Lung (tissue), 12 donors: ENCODE results near the gene MRGPRD. TPM values are rescaled to one million over a fixed set of nuclear protein-coding genes. Genes with fewer than 3 reads are reported as not detected.
A peak's percentile ranks its signal among the peaks of the same experiment; 100 is the strongest.

ENCODE experiments used
- ATAC-seq: fragments of 200-7000 bp; cut with Tn5 transposase; one replicate; pipeline ENCODE4 v1.9.1; 2020; ENCODE audit warnings: moderate number of reproducible peaks; ENCODE audit not compliant: insufficient read depth, low FRiP score
- DNase-seq, 3 donors: peaks; one replicate each; pipeline ENCODE4 v3.0.0-alpha.2; 2013 to 2017
- H3K27ac ChIP-seq, 2 donors: one replicate each; pipeline ENCODE4 v1.5.1; 2013; ENCODE audit warnings: mild to moderate bottlenecking in 2 of 2, moderate library complexity in 2 of 2, control low read depth in 1 of 2, inconsistent platforms in 1 of 2, low read depth in 1 of 2, low read length in 1 of 2
- H3K27me3 ChIP-seq, 3 donors: one replicate each; pipeline ENCODE4 v1.5.1; 2013; ENCODE audit warnings: low read length in 2 of 3; ENCODE audit not compliant: control insufficient read depth in 3 of 3, insufficient read depth in 3 of 3
- H3K36me3 ChIP-seq, 4 donors: one replicate each; pipeline ENCODE4 v1.5.1; 2013; ENCODE audit warnings: low read length in 4 of 4, mild to moderate bottlenecking in 1 of 4, moderate library complexity in 1 of 4; ENCODE audit not compliant: control insufficient read depth in 4 of 4, insufficient read depth in 4 of 4
- H3K4me1 ChIP-seq, 5 donors: one replicate each; pipeline ENCODE4 v1.5.1; 2013; ENCODE audit warnings: low read length in 5 of 5, mild to moderate bottlenecking in 2 of 5, moderate library complexity in 1 of 5; ENCODE audit not compliant: control insufficient read depth in 5 of 5, insufficient read depth in 5 of 5
- H3K4me3 ChIP-seq: one replicate; pipeline ENCODE4 v1.5.1; 2013; ENCODE audit warnings: mild to moderate bottlenecking, control low read depth, moderate library complexity
- H3K9ac ChIP-seq, 2 donors: one replicate each; pipeline ENCODE4 v1.5.1; 2013; ENCODE audit warnings: low read length in 2 of 2, control low read depth in 1 of 2; ENCODE audit not compliant: insufficient read depth in 1 of 2
- H3K9me3 ChIP-seq, 4 donors: one replicate each; pipeline ENCODE4 v1.5.1; 2013; ENCODE audit warnings: low read length in 3 of 4, mild to moderate bottlenecking in 1 of 4, moderate library complexity in 1 of 4; ENCODE audit not compliant: control insufficient read depth in 4 of 4, insufficient read depth in 3 of 4
- CTCF ChIP-seq: IDR thresholded peaks from 2 replicates; pipeline ENCODE4 v1.5.1; 2012; ENCODE audit warnings: mild to moderate bottlenecking; ENCODE audit errors: control extremely low read depth, extremely low read depth
- WGBS, 2 donors: extraction: QIAGEN DNeasy Blood & Tissue Kit; methylation state at CpG; one replicate each; pipeline ENCODE4 v1.1.7; 2013; 5-methylcytosine and 5-hydroxymethylcytosine counted together
- polyA plus RNA-seq, 2 donors: library from polyadenylated mRNA; stranded (reverse); fragments of 200-250 nt; gene quantifications; one replicate each; pipeline ENCODE4 v1.2.1, GENCODE V29; 2013
- total RNA-seq, 2 donors: library from RNA; depleted of rRNA in 1 of 2; stranded (reverse); fragments of >200 nt in 1 of 2; gene quantifications; one replicate each; pipeline ENCODE4 v1.2.1, GENCODE V29; 2014 to 2021
- donor health status: control.
- donor health status: control.
- donor health status: Bipolar disorder and iron deficiency.
- donor health status: healthy.
- donor health status: DM: yes; HTN: yes; CAD: no.

The MRGPRD gene
- total and polyA plus RNA-seq, 4 donors = not detected

DNA sequence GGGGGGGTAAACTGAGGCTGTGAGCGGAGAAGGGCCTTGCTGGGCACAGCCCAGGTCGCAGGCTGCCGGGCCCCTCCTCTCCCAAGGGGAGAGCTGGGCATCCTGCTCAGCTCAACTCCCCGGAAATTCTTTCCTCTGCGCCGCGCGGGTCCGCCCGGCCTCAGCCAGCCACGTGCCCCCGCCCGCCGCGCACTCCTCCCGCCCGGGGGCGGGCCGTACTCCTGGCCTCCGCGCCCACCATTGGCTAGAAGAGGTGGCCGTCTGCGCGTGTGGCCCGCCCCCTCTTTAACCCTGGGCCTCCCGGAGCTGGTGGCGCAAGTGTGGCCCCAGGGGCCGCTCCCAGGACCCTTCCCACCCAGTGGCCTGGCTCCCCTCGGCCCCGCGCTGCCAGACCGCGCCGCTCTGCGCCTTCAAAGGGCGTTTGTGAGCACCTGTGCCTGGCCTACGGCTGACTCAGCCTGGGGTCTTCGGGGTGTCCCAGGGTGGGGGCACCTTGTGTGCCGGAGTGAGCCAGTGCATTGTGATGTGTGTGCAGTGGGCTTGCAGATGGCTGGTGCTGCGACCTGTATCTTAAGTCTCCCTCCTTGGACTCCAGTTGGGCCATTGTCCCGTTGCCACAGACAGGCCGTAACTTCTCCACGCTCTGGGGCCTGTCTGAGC lies 30.3 kb upstream of the MRGPRD start:
- DNase-seq = peak; percentile 88 to 89 (median 89)
- Histone ChIP-seq H3K4me1 (peaks cover 0 to 72% (median 18%) of the 10 kb centered on the region in 5 donors), H3K4me3 (peak overlapping the region; percentile 24), H3K9ac (peak overlapping the region in 1 of 2 donors; percentile 53), H3K27ac (peak overlapping the region in 1 of 2 donors; percentile 70), H3K9me3 (peaks cover 0 to 4% (median 0%) of the 10 kb centered on the region in 4 donors), H3K36me3 (peaks cover 0 to 2% (median 0%) of the 10 kb centered on the region in 4 donors), H3K27me3 (no peaks in the 10 kb centered on the region)
- 11 to 12% methylated on average over 40 to 43 of the region's 43 CpGs for WGBS, 2 donors
- no peak for TF ChIP-seq CTCF
- ATAC-seq = peak; percentile 65

DNA sequence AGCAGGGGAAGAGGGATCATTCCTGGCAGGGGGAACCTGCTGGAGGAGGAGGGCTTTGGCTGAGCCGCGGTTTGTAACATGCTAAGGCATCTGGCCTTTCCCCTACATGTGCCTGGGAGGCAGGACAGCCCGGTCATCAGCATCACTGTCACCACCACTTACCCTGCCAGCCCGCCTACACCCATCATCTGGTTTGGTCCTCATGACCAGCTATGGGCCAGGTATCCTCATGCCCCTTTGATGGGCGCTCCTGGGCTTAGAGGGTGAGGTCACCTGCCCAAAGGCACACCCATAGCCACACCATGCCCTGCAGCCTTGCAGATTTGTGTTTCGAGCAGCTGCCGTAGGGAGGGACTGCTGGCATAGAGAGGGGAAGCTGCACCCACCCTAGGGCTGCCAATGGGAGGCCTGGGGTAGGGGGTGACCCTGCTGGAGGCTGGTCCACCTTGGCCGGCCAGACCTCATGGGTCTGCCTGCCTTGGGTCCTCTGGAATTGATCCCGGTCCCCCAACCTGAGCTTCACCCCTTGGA lies 29.6 kb upstream of the MRGPRD start:
- Histone ChIP-seq H3K9ac (no peak overlapping the region), H3K4me3 (no peak overlapping the region), H3K36me3 (peaks cover 0 to 2% (median 0%) of the 10 kb centered on the region in 4 donors), H3K27ac (peak overlapping the region in 1 of 2 donors; percentile 70), H3K4me1 (peaks cover 0 to 71% (median 18%) of the 10 kb centered on the region in 5 donors), H3K27me3 (no peaks in the 10 kb centered on the region), H3K9me3 (peaks cover 0 to 1% (median 0%) of the 10 kb centered on the region in 4 donors)
- TF ChIP-seq CTCF = no peak
- ATAC-seq (no peak), DNase-seq (no peak)
- 49 to 55% methylated on average over 9 of the region's 9 CpGs for WGBS, 2 donors

DNA sequence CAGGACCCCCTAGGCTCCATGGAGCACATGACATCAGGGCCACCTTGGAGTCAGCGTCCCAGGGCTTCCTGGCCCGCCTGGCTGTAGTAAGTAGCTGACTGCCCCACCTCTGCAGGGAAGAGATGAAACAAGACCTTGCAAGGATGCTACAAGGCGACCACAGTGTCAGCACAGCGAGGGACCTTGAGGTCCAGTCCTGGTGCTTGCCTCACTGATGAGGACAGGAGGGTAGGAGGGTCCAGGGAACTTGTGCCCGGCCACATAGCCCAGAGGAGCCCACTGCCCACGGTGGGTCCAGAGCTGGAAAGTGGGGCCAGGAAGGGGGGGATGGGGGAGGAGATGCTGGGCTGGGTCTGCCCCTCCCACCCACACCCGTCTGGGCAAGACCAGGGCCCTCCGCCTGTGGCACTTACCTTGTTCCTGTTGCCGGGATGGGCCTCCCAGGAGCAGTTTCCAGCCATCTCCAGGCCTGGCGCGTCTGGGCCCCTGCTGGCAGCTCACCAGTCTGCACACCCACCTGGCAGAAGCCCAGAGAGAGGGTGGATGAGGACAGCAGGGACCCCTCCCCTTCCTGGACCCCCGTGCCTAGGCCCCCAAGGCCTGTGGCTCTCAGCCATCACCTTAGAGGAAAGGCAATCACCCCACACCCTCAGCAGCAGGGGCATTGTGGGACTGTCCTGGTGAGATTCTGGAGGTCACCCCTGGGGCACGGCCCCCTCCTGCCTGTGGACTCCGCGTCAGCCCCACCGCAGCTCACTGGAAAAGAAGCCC lies 28.8 kb upstream of the MRGPRD start:
- H3K9me3 ChIP-seq = no peaks in the 10 kb centered on the region
- DNase-seq (peak in 1 of 3 donors; percentile 32), ATAC-seq (no peak)
- no peak overlapping the region for H3K9ac ChIP-seq
- peaks cover 0 to 2% (median 0%) of the 10 kb centered on the region in 4 donors for H3K36me3 ChIP-seq
- peaks cover 0 to 63% (median 10%) of the 10 kb centered on the region in 5 donors for H3K4me1 ChIP-seq
- peak overlapping the region in 1 of 2 donors; percentile 8 for H3K27ac ChIP-seq
- H3K27me3 ChIP-seq = no peaks in the 10 kb centered on the region
- no peak overlapping the region for H3K4me3 ChIP-seq
- no peak for TF ChIP-seq CTCF
- WGBS, 2 donors = 61 to 63% methylated on average over 16 of the region's 16 CpGs
